HepG2 (cell line): ENCODE results near the gene MORC3. TPM values are rescaled to one million over a fixed set of nuclear protein-coding genes. Genes with fewer than 3 reads are reported as not detected.

Source experiments
- DMAP1 ChIP-seq: IDR thresholded peaks from 2 replicates; pipeline ENCODE4 v1.6.1; 2016
- EED ChIP-seq: sonication (generic); formaldehyde crosslinking; IDR thresholded peaks from 2 replicates; pipeline ENCODE4 v1.5.0; 2020; ENCODE audit warnings: mild to moderate bottlenecking, missing genetic modification reagents
- ELF3 ChIP-seq: IDR thresholded peaks from 2 replicates; pipeline ENCODE4 v1.6.1; 2016; ENCODE audit warnings: missing genetic modification reagents, missing compliant biosample characterization
- GABPA ChIP-seq, 2 experiments: IDR thresholded peaks; 2 replicates each; pipeline ENCODE4 v1.6.1; 2011 to 2016; ENCODE audit warnings: low read depth in 2 of 2, low read length in 1 of 2, missing biosample characterization in 1 of 2, missing genetic modification characterization in 1 of 2
- KDM4B ChIP-seq: sonication (generic); formaldehyde crosslinking; IDR thresholded peaks from 2 replicates; pipeline ENCODE4 v1.4.0; 2020; ENCODE audit warnings: missing genetic modification reagents
- KLF15 ChIP-seq: sonication (generic); formaldehyde crosslinking; IDR thresholded peaks from 2 replicates; pipeline ENCODE4 v1.8.1; 2023; ENCODE audit warnings: borderline replicate concordance, mild to moderate bottlenecking, inconsistent platforms, missing genetic modification reagents, mixed read lengths
- MED1 ChIP-seq: sonication (generic); formaldehyde crosslinking; IDR thresholded peaks from 2 replicates; pipeline ENCODE4 v1.4.0; 2020; ENCODE audit warnings: missing genetic modification reagents
- MEIS2 ChIP-seq: sonication (generic); formaldehyde crosslinking; IDR thresholded peaks from 2 replicates; pipeline ENCODE4 v1.9.0; 2021; ENCODE audit warnings: mild to moderate bottlenecking, missing genetic modification reagents
- MTA1 ChIP-seq: sonication (generic); formaldehyde crosslinking; IDR thresholded peaks from 2 replicates; pipeline ENCODE4 v1.4.0; 2020; ENCODE audit warnings: missing genetic modification reagents, mild to moderate bottlenecking, borderline replicate concordance
- NAIF1 ChIP-seq: sonication (generic); formaldehyde crosslinking; IDR thresholded peaks from 2 replicates; pipeline ENCODE4 v1.5.0; 2020; ENCODE audit warnings: mild to moderate bottlenecking, missing genetic modification reagents, borderline replicate concordance
- SMYD3 ChIP-seq: sonication (generic); formaldehyde crosslinking; IDR thresholded peaks from 2 replicates; pipeline ENCODE4 v1.8.1; 2023; ENCODE audit warnings: mild to moderate bottlenecking, missing genetic modification reagents
- SNAPC2 ChIP-seq: sonication (generic); formaldehyde crosslinking; IDR thresholded peaks from 2 replicates; pipeline ENCODE4 v1.8.1; 2022; ENCODE audit warnings: mild to moderate bottlenecking, missing genetic modification reagents
- SP2 ChIP-seq: sonication (generic); formaldehyde crosslinking; IDR thresholded peaks from 2 replicates; pipeline ENCODE4 v1.5.1; 2020; ENCODE audit warnings: mild to moderate bottlenecking, missing genetic modification reagents
- SPEN ChIP-seq: sonication (generic); formaldehyde crosslinking; IDR thresholded peaks from 2 replicates; pipeline ENCODE4 v1.5.1; 2020; ENCODE audit warnings: low read depth, mild to moderate bottlenecking, missing genetic modification reagents
- ZMAT3 ChIP-seq: sonication (generic); formaldehyde crosslinking; conservative IDR thresholded peaks from 2 replicates; pipeline ENCODE4 v1.7.0; 2021; ENCODE audit warnings: missing genetic modification reagents
- ZNF136 ChIP-seq: sonication (generic); formaldehyde crosslinking; IDR thresholded peaks from 2 replicates; pipeline ENCODE4 v1.8.1; 2022; ENCODE audit warnings: low read depth, mild to moderate bottlenecking, moderate library complexity, missing genetic modification reagents
- ZNF30 ChIP-seq: sonication (generic); formaldehyde crosslinking; IDR thresholded peaks from 2 replicates; pipeline ENCODE4 v1.5.0; 2020; ENCODE audit warnings: mild to moderate bottlenecking, missing genetic modification reagents
- ZNF446 ChIP-seq: sonication (generic); formaldehyde crosslinking; IDR thresholded peaks from 2 replicates; pipeline ENCODE4 v1.5.0; 2020; ENCODE audit warnings: mild to moderate bottlenecking, missing genetic modification reagents
- ZNF549 ChIP-seq: sonication (generic); formaldehyde crosslinking; IDR thresholded peaks from 2 replicates; pipeline ENCODE4 v1.5.0; 2020; ENCODE audit warnings: missing genetic modification reagents
- ZNF562 ChIP-seq: sonication (generic); formaldehyde crosslinking; IDR thresholded peaks from 2 replicates; pipeline ENCODE4 v1.8.0; 2022; ENCODE audit warnings: missing genetic modification reagents, borderline replicate concordance
- ZNF598 ChIP-seq: sonication (generic); formaldehyde crosslinking; IDR thresholded peaks from 2 replicates; pipeline ENCODE4 v1.5.1; 2020; ENCODE audit warnings: mild to moderate bottlenecking, missing genetic modification reagents, borderline replicate concordance
- polyA plus RNA-seq, 8 experiments: library from polyadenylated mRNA; depleted of rRNA in 3 of 8; stranded (reverse) in 7 of 8; unstranded in 1 of 8; fragments of >200 nt; fragmentation: Illumina TruSeq in 4 of 8; extraction: Trizol in 4 of 8; gene quantifications; 2 replicates each; pipeline versions ENCODE4 v1.2.1 to v1.2.3, GENCODE V29; 2011 to 2016; ENCODE audit warnings: low read depth in 4 of 8, missing spikeins in 1 of 8, mixed read lengths in 1 of 8; ENCODE audit not compliant: insufficient read depth in 1 of 8
- total RNA-seq, 5 experiments: library from RNA; depleted of rRNA; stranded (reverse); fragments of >200 nt; fragmentation: Illumina TruSeq; extraction: Trizol; gene quantifications; 2 replicates each; pipeline ENCODE4 v1.2.3, GENCODE V29; 2016; ENCODE audit warnings: low read depth in 1 of 5
- TF ChIP-seq, protein P1 (sequence below): sonication (generic); formaldehyde crosslinking; IDR thresholded peaks from 2 replicates; pipeline ENCODE4 v1.4.0; 2020; ENCODE audit warnings: mild to moderate bottlenecking, missing genetic modification reagents
- TF ChIP-seq, protein P2 (sequence below): sonication (generic); formaldehyde crosslinking; conservative IDR thresholded peaks from 2 replicates; pipeline ENCODE4 v1.8.1; 2023; ENCODE audit warnings: missing genetic modification reagents
- TF ChIP-seq, protein P3 (sequence below), 2 experiments: IDR thresholded peaks; 2 replicates each; pipeline ENCODE4 v1.6.1; 2011 to 2012; ENCODE audit warnings: low read length in 2 of 2, borderline replicate concordance in 1 of 2, low read depth in 1 of 2, mild to moderate bottlenecking in 1 of 2, moderate library complexity in 1 of 2

Gene MORC3
- total and polyA plus RNA-seq, 2 of the 13 experiments (the other 11 are each of a cell fraction or from before 2014, with no cell fraction given) = 12.9 to 19.5 TPM

DNA sequence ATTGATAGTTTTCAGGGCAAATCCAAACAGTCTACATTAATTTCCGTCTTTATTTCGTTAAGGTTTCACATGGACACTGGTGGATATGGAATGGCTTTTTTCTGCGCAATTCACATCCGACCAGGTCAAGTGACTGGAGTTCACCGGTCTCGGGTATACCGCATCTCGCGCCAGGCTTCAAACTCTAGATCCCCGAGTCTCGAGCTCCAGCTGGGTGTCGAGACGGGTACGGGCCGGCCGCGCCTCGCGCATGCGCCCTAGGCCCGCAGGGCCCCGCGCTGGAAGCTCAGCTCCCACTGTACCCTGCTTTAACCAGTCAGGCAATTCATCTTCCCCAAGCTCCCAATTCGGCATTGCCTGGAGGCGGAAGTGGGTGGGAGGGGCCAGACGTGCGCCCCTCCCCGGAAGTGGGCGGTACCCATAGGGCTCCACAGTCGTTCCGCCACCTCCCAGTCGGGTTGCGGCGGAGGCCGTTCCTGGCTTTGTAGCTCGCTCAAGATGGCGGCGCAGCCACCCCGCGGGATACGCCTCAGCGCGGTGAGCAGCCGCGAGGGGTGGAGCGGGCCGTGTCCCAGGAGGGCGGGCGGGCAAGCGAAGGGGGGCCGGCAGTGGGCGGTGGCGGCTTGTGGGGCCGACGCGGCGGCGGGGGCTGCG lies at the start of gene MORC3 (continued):
- TF ChIP-seq, protein P1, sequence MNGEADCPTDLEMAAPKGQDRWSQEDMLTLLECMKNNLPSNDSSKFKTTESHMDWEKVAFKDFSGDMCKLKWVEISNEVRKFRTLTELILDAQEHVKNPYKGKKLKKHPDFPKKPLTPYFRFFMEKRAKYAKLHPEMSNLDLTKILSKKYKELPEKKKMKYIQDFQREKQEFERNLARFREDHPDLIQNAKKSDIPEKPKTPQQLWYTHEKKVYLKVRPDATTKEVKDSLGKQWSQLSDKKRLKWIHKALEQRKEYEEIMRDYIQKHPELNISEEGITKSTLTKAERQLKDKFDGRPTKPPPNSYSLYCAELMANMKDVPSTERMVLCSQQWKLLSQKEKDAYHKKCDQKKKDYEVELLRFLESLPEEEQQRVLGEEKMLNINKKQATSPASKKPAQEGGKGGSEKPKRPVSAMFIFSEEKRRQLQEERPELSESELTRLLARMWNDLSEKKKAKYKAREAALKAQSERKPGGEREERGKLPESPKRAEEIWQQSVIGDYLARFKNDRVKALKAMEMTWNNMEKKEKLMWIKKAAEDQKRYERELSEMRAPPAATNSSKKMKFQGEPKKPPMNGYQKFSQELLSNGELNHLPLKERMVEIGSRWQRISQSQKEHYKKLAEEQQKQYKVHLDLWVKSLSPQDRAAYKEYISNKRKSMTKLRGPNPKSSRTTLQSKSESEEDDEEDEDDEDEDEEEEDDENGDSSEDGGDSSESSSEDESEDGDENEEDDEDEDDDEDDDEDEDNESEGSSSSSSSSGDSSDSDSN (CRISPR knock-in tag) = peak; percentile 66; the same call in 1 of the 2 replicates
- TF ChIP-seq NAIF1 = no peak
- peak; percentile 74; the same call in 1 of the 2 replicates for TF ChIP-seq ELF3 (CRISPR knock-in tag)
- no peak for TF ChIP-seq ZNF446 (CRISPR knock-in tag)
- TF ChIP-seq SNAPC2 (CRISPR knock-in tag) = no peak
- TF ChIP-seq SP2 (CRISPR knock-in tag) = peak; percentile 78
- TF ChIP-seq, protein P2, sequence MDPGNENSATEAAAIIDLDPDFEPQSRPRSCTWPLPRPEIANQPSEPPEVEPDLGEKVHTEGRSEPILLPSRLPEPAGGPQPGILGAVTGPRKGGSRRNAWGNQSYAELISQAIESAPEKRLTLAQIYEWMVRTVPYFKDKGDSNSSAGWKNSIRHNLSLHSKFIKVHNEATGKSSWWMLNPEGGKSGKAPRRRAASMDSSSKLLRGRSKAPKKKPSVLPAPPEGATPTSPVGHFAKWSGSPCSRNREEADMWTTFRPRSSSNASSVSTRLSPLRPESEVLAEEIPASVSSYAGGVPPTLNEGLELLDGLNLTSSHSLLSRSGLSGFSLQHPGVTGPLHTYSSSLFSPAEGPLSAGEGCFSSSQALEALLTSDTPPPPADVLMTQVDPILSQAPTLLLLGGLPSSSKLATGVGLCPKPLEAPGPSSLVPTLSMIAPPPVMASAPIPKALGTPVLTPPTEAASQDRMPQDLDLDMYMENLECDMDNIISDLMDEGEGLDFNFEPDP (CRISPR knock-in tag) = no peak
- TF ChIP-seq, protein P3, sequence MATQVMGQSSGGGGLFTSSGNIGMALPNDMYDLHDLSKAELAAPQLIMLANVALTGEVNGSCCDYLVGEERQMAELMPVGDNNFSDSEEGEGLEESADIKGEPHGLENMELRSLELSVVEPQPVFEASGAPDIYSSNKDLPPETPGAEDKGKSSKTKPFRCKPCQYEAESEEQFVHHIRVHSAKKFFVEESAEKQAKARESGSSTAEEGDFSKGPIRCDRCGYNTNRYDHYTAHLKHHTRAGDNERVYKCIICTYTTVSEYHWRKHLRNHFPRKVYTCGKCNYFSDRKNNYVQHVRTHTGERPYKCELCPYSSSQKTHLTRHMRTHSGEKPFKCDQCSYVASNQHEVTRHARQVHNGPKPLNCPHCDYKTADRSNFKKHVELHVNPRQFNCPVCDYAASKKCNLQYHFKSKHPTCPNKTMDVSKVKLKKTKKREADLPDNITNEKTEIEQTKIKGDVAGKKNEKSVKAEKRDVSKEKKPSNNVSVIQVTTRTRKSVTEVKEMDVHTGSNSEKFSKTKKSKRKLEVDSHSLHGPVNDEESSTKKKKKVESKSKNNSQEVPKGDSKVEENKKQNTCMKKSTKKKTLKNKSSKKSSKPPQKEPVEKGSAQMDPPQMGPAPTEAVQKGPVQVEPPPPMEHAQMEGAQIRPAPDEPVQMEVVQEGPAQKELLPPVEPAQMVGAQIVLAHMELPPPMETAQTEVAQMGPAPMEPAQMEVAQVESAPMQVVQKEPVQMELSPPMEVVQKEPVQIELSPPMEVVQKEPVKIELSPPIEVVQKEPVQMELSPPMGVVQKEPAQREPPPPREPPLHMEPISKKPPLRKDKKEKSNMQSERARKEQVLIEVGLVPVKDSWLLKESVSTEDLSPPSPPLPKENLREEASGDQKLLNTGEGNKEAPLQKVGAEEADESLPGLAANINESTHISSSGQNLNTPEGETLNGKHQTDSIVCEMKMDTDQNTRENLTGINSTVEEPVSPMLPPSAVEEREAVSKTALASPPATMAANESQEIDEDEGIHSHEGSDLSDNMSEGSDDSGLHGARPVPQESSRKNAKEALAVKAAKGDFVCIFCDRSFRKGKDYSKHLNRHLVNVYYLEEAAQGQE (IDR thresholded peaks at IDR 0.05; ENCODE audit: borderline replicate concordance in 1 of 2, low read depth in 1 of 2, low read length in 2 of 2) = peak in 1 of 2 experiments; percentile 48; a peak in 1 of 4 replicates
- no peak for TF ChIP-seq ZMAT3 (CRISPR knock-in tag)
- TF ChIP-seq EED (CRISPR knock-in tag) = peak; percentile 79; the same call in 1 of the 2 replicates
- TF ChIP-seq ZNF598 (CRISPR knock-in tag) = no peak
- peak; percentile 7; the same call in 1 of the 2 replicates for TF ChIP-seq DMAP1 (CRISPR knock-in tag)
- TF ChIP-seq GABPA (IDR thresholded peaks at IDR 0.05; ENCODE audit: low read depth, low read length) = peak; percentile 93
- peak; percentile 96 for TF ChIP-seq GABPA (CRISPR knock-in tag; IDR thresholded peaks at IDR 0.05; ENCODE audit: low read depth)
- TF ChIP-seq ZNF562 = no peak
- TF ChIP-seq ZNF30 = no peak
- TF ChIP-seq MTA1 = no peak
- peak; percentile 70; the same call in 1 of the 2 replicates for TF ChIP-seq SPEN (CRISPR knock-in tag)
- TF ChIP-seq MED1 (CRISPR knock-in tag) = peak; percentile 42
- TF ChIP-seq KLF15 (CRISPR knock-in tag) = 0 out of 2 replicates have a peak, but pooled peaks have one; percentile 18
- no peak for TF ChIP-seq KDM4B (CRISPR knock-in tag)
- TF ChIP-seq ZNF549 (CRISPR knock-in tag) = no peak
- no peak for TF ChIP-seq ZNF136
- no peak for TF ChIP-seq SMYD3 (CRISPR knock-in tag)
- peak; percentile 58 for TF ChIP-seq MEIS2 (CRISPR knock-in tag)
- TF ChIP-seq, all 625 proteins: peak for 142
